Measurements from ENCODE around the gene WNT7B.

Gene WNT7B

DNA sequence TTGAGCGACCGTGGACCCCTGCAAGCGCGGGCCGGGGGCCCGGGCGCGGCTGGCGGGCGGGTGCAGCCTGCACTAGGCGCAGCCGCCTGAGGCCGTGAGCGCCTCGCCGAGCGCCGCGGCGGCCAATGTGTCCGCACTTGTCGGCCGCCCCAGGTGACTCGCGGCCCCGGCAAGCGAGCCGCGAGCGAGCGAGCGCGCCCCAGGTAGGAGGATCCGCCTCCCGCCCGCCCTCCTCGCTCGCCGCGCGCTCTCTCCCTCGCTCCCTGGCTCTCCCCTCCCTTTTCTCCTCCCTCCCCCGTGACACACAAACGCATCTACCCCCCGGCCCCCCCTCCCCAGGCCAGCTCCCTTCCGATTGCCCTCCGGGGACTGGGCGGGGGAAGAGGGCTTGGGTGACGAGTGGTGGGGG, at the start of gene WNT7B:
Gene WNT7B, minus strand, starts transcription at position 160 of the 409 bp plus-strand sequence. CDS start 408 bp downstream, outside the sequence.
- DNase-seq (ENCODE audit: low spot score) = no peak

GRCh38 chr22:46025973-46026898, 49.3 kb upstream of the WNT7B start:
- no peak for DNase-seq (ENCODE audit: low spot score)

DNA sequence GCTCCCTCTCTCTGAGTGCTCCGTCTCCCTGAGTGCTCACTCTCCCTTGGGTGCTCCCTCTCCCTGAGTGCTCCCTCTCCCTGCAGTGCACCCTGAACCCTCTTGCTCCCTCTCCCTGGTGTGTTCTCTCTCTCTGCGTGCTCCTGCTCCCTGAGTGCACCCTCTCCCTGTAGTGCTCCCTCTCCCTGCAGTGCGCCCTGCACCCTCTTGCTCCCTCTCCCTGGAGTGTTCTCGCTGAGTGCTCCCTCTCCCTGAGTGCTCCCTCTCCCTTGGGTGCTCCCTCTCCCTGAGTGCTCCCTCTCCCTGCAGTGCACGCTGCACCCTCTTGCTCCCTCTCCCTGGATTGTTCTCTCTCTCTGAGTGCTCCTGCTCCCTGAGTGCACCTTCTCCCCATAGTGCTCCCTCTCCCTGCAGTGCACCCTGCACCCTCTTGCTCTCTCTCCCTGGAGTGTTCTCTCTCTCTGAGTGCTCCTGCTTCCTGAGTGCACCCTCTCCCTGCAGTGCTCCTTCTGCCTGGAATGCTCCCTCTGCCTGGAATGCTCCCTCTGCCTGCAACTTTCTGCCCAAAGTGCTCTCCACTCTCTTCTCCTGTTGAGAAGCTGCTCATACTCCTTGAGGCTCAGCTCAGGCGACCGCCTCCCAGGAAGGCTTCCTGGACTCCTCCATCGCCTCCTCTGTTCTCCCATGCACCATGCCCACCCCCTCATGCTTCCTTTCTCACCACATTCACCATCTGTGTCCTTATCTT, 48.4 kb upstream of the WNT7B start:
- DNase-seq (ENCODE audit: low spot score) = no peak

DNA sequence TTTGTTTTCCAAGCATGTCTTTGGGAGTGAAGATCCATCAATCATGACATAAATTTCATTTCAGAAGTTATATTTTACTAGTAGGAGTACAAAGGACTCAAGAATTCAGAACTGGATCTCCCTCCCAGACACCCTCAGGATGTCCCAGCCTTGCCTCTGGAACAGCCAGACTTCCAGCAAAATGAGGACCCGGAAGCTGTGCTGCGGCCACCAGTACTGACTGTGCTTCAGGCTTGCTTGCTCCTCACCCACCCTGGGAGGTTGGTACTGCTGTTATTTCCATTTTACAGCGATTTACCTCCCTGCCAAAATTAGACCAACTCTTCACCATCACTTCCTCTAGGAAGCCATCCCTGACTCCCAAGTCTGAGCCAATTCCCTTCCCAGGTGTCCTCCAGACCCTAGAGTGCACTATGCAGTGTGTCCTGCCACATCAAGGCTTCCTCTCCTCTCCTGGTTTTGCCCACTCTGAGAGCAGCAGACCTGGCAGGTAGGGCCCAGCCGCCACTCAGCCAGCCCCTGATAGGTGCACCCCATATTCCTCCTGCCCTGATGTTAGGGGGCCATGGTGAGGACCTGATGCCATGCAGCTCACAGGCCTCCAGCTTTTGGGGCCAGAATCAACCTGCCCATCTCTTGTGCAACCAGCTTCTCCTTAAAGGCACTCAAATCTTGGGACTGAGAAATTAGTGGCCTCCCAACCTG, 47.3 kb upstream of the WNT7B start:
- no peak for DNase-seq (ENCODE audit: low spot score)

- no peak for DNase-seq (ENCODE audit: low spot score)
Observed at GRCh38 chr22:46023558-46023981, 46.6 kb upstream of the WNT7B start.

- DNase-seq (ENCODE audit: low spot score) = no peak
Observed at GRCh38 chr22:46022881-46023512, 46.0 kb upstream of the WNT7B start.

GRCh38 chr22:46021577-46021976, 44.6 kb upstream of the WNT7B start:
- no peak for DNase-seq (ENCODE audit: low spot score)

- DNase-seq (ENCODE audit: low spot score) = no peak
Observed at GRCh38 chr22:46019351-46019750, 42.4 kb upstream of the WNT7B start.

- DNase-seq (ENCODE audit: low spot score) = no peak
Observed at GRCh38 chr22:46018859-46019258, 41.9 kb upstream of the WNT7B start.

DNA sequence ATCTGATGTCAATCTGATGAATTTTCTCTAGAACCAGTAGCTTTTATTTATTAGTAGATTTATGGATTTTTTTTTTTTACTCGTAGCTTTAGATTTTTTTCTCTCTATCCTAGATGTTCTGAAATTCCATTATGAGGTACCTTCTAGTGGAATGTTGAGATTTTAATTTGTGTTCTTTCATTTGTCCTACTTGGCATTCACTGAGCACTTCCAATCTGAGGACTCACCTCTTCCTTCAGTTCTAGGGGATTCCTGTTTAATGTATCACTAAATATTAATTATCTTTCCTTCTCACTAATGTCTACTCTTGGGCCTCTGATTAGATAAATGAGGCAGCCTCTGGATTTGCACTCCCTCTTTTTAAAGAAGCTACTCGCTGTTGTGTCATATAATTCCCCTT, 40.2 kb upstream of the WNT7B start:
- no peak for DNase-seq (ENCODE audit: low spot score)

DNA sequence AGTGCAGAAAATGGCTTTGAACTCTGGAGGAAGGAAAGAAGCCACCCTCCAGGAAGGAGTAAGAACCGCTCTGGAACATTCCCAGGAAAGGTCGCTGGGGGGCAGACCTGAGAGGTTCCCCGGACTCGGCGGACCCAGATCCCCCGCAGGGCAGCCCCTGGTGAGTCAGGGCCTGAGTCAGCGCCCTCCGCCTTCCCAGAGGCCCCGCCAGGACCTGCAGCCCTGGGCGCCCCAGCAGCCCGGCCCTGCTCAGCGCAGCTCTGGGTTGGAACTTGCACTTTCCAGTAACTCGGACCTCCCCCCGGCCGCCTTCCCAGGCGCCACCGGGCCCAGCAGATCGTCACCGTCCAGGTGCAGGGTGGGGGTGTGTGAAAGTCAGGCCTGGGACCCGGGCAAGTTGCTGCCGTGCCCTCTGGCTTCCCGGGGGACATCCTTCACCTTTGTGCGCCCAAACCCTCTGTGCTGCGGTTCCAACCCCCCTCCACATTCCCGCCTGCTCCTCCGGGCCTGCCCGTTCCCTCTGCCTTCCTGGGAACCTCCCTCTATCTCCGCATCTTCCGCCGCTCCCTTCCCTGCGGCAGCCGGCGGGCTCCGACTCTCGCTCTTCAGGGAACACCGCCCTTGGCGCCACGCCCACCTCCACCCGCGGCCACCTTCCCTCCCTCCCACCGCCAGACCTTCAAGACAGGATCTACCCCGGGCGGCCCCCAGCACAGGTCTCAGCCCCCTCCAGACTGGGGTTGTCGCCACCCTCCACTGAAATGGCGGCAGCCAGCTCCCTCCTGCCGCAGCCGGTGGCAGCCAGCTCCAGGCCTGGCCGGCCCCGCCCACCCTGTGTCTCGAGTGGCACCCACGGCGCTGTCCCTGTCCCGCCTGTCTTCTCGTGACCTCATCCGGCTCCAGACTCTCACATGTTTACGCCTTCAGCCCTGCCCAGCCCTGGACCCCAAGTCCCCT, 36.8 kb upstream of the WNT7B start:
- DNase-seq (ENCODE audit: low spot score) = peak; percentile 94

GRCh38 chr22:46012881-46013281, 35.9 kb upstream of the WNT7B start:
- DNase-seq (ENCODE audit: low spot score) = no peak

DNA sequence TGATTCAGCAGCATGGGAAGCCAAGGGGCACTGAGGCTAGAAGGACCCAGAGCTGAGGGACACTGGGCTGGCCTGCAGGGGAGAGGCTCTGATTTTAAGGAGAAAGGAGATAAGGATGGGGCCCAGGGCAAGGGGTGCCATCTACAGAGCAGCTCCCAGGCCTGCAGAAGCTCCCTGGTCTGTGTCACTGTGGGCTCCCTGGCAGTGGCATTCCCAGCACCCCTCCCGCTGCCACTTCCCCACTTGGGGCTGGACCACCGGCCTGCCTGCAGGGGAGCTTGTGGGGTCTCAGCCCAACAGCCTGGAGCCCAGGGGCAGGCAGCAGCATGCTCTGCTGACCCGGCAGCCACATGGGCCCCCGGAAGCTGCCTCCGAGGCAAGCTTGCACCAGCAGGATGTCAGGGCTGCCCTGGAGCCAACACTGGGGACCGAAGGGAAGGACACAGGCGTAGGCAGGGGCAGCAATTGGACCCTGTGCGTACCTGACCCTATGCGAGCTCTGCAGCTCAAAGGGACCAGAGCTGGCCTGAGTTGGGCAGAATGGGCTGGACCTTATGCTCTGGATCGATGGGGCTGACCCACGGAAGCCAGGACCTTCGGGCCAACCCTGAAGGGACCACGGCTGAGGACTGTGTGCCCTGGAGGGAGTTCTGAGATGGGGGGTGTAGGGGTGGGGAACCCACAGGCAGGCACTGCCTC, 35.4 kb upstream of the WNT7B start:
- no peak for DNase-seq (ENCODE audit: low spot score)

DNA sequence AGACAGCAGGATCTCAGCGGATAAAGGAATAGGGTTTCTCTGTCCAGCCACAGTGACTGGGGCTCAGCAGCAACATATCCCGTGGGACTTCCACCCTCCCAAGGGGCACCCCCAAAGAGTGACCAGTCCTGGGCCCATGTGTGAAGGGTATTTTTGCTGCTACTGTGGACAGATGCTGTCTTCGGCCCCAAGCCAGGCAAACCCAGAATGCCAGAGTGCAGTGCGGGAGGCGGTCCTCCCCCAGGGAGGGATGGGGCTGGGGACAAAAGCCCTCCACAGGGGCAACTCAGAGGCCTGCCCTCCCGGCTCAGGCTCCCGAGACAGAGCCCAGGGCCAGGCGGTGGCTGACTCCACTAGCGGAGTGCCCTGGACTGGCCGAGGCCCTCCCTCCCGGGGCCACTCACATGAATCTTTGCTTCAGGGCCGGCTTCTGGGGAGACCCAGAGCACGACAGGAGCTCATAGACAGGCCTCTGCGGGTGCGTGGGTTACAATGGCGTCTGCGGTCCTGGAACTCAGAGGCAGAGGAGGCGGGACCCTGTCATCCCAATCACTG, 34.7 kb upstream of the WNT7B start:
- DNase-seq (ENCODE audit: low spot score) = no peak

- DNase-seq (ENCODE audit: low spot score) = no peak
Observed at GRCh38 chr22:46010951-46011626, 34.1 kb upstream of the WNT7B start.

DNA sequence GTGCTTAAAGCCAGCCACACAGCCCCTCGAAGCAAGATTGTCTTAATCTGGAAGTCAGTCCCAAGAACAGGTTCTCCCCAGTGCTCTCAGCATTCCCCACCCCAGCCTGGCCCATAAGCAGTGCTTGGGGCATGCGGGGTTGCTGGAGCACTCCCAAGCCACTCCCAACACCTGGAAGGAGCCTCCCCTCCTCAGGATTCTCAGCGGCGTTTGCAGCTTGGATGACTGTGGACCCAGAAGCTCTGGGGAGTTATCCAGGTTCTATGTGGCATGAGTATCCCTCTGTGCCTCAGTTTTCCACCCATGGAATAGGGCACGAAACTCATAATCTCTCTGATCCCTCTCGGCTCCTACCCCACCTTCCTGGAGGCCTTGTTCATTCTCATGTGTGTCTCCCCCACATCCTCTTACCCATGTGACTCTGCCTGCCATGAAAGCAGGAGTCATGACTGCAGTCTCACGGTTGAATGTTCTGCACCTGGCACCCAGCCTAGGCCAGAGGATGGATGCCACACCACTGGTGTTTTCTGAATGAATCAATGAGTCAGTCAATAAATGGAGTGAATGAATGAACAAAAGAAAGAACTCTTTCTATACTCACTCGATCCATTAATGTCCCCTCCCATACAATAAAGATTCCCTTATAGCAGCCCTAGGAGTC, 33.4 kb upstream of the WNT7B start:
- no peak for DNase-seq (ENCODE audit: low spot score)

DNA sequence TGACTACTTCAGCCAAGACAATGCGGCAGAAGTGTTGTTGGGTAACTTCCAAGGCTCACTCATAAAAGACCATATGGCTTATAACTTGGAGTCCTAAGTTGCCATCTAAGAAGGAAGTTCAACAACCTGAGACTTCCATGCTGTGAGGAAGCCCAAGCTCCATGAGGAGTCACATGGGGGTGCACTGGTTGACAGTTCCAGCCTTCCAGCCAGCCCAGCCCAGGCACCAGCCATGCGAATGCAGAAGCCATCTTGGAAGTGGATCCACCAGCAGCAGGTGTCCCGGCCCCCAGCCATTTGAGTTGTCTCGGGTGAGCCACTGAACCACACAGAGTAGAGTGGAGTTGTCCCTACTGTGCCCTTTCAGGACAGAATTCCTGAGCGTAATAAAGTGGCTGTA, 32.8 kb upstream of the WNT7B start:
- DNase-seq (ENCODE audit: low spot score) = no peak

DNA sequence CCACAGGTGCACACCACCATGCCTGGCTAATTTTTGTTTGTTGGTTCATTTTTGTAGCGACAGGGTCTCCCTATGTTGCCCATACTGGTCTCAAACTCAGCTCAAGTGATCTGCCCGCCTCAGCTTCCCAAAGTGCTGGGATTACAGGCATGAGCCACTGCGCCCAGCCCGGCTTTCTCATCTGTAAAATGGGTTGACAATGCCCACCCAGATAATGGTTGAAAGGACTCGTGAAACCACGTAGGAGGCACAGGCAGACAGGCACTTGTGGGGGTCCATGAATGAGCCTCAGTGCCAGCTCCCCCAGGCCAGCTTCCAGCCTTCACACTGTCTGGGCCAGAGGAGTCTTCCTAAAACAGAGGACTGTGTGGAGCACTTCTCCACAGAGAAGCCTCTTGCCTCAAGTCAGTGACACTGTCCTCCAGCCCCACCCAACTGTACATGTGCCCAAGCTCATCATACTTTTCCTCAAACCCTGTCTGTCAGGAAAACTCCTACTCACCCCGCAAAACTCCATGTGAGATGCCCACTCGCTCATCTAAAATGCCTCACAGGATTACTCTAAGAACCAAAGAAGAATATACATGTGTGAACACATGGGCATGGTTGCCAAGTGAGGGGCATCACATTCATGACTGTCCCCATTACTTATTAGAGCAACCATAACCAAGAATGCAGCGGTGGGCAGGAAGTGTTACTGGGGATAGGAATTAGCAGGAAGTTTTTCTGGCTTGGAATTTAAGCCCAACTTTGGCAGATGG, 32.1 kb upstream of the WNT7B start:
- no peak for DNase-seq (ENCODE audit: low spot score)

Data from HuH-7.5 (cell line).